Effector CD8-positive, alpha-beta T cell (primary cell): ENCODE measurements around the gene MTUS2.

Experiments used
- DNase-seq: peaks from one replicate; lab custom pipeline; 2025; lab: John Stamatoyannopoulos, UW

The MTUS2 gene

DNA sequence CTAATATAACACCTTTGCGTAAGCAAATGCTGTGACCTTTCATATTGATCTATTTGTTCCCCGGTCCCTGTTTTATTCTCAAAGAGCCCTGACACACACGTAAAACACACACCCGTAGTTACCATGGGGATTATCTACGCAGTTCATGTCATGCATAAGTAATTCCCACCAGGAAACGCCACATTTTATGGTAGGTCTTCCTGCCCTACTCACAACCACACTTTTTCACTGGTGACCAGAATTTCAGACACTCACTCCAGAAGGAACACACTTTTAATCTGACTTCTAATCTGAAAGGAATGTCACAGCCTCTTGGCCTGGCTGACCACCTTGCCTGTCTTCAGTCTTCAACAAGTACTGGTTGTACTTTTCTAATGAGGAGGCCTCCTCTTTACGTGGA is 728.6 kb downstream of the MTUS2 start:
- DNase-seq: no peak

DNA sequence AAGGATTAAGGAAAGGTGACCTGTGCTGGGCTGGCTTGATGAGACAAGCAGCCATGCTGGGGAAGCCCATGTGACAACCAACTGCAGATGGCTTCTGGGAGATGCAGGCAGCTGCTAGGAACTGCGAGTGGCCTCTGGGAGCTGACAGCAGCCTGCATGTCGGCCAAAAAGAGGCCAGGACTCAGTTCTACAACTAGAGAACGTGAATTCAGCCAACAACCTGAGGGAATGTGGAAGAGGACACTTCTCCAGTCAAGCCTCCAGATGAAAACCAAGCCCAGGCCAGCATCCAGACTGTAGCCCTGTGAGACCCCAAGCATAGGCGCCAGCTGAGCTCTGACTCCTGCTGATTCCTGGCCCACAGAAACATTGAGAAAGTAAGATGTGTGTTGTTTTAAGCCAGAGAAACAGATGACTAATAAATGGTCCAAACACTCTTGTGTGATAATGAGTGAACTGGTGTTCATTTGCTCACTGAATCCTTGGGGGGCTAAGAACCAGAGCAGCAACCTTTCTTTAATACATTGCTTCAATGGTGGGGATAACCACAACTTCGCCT is 730.4 kb downstream of the MTUS2 start:
- no peak for DNase-seq

DNA sequence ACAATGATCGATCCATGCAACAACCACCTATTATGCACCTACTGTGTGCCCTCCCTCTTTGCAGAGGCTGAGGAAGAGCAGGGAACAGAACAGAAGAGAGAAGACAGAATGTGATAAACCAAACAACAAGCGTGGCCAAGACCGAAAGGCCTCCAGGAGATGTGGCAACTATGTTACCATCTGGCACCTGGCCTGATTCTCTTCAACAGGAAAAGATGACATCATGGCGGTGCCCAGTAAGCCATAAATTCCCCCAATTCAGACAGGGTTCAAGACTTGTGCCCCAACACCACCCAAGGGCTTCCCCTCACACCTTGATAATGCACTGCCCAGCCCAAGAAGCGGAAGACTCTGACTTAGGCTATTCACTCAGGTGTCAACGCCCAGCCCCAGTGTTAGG is 731.1 kb downstream of the MTUS2 start:
- DNase-seq: no peak
